ENCODE data around the gene ATXN1.

ATXN1 gene

DNA sequence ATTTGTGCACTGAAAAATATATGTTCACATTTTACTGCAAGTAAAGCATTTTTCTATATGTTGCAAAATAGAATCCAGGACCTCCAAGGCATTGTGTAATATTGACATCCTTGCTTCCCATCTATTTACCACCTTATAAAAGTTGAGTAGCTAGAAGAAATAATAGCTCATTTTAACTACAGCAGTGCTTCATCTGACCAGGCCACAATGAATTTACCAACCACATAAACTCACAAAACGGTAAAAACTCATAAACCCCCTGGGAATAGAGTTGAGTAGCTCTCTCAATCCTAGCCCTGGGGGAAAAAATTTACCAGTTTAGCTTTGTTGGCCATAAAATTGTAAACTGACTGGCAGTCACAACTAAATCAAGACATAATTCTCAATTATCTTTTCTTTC, 3.9 kb downstream of the ATXN1 start (continued):
- TF ChIP-seq IKZF3 (tag by site-specific recombination; IDR thresholded peaks at IDR 0.05) (peak; percentile 96), OSR2 (tag by site-specific recombination; IDR thresholded peaks at IDR 0.05) (peak; percentile 96), ZNF664 (tag by site-specific recombination; IDR thresholded peaks at IDR 0.05) (peak; percentile 99), ZFP3 (tag by site-specific recombination; IDR thresholded peaks at IDR 0.05; ENCODE audit: low read depth) (peak; percentile 43; the same call in 1 of the 2 replicates), SALL2 (tag by site-specific recombination; IDR thresholded peaks at IDR 0.05; ENCODE audit: borderline replicate concordance) (no peak), MZF1 (tag by site-specific recombination; IDR thresholded peaks at IDR 0.05; ENCODE audit: borderline replicate concordance) (peak; percentile 60; the same call in 1 of the 2 replicates), ZNF211 (tag by site-specific recombination; IDR thresholded peaks at IDR 0.05; ENCODE audit: low read depth) (no peak), ZNF132 (tag by site-specific recombination; IDR thresholded peaks at IDR 0.05; ENCODE audit: borderline replicate concordance) (no peak)
- TF ChIP-seq, protein P1, sequence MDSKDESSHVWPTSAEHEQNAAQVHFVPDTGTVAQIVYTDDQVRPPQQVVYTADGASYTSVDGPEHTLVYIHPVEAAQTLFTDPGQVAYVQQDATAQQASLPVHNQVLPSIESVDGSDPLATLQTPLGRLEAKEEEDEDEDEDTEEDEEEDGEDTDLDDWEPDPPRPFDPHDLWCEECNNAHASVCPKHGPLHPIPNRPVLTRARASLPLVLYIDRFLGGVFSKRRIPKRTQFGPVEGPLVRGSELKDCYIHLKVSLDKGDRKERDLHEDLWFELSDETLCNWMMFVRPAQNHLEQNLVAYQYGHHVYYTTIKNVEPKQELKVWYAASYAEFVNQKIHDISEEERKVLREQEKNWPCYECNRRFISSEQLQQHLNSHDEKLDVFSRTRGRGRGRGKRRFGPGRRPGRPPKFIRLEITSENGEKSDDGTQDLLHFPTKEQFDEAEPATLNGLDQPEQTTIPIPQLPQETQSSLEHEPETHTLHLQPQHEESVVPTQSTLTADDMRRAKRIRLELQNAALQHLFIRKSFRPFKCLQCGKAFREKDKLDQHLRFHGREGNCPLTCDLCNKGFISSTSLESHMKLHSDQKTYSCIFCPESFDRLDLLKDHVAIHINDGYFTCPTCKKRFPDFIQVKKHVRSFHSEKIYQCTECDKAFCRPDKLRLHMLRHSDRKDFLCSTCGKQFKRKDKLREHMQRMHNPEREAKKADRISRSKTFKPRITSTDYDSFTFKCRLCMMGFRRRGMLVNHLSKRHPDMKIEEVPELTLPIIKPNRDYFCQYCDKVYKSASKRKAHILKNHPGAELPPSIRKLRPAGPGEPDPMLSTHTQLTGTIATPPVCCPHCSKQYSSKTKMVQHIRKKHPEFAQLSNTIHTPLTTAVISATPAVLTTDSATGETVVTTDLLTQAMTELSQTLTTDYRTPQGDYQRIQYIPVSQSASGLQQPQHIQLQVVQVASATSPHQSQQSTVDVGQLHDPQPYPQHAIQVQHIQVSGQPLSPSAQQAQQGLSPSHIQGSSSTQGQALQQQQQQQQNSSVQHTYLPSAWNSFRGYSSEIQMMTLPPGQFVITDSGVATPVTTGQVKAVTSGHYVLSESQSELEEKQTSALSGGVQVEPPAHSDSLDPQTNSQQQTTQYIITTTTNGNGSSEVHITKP (tag by site-specific recombination; IDR thresholded peaks at IDR 0.05), result peak; percentile 25; the same call in 1 of the 2 replicates
- TF ChIP-seq, protein P2, sequence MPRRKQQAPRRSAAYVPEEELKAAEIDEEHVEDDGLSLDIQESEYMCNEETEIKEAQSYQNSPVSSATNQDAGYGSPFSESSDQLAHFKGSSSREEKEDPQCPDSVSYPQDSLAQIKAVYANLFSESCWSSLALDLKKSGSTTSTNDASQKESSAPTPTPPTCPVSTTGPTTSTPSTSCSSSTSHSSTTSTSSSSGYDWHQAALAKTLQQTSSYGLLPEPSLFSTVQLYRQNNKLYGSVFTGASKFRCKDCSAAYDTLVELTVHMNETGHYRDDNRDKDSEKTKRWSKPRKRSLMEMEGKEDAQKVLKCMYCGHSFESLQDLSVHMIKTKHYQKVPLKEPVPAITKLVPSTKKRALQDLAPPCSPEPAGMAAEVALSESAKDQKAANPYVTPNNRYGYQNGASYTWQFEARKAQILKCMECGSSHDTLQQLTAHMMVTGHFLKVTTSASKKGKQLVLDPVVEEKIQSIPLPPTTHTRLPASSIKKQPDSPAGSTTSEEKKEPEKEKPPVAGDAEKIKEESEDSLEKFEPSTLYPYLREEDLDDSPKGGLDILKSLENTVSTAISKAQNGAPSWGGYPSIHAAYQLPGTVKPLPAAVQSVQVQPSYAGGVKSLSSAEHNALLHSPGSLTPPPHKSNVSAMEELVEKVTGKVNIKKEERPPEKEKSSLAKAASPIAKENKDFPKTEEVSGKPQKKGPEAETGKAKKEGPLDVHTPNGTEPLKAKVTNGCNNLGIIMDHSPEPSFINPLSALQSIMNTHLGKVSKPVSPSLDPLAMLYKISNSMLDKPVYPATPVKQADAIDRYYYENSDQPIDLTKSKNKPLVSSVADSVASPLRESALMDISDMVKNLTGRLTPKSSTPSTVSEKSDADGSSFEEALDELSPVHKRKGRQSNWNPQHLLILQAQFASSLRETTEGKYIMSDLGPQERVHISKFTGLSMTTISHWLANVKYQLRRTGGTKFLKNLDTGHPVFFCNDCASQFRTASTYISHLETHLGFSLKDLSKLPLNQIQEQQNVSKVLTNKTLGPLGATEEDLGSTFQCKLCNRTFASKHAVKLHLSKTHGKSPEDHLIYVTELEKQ (tag by site-specific recombination; IDR thresholded peaks at IDR 0.05; ENCODE audit: borderline replicate concordance), result peak; percentile 71; the same call in 1 of the 2 replicates

DNA sequence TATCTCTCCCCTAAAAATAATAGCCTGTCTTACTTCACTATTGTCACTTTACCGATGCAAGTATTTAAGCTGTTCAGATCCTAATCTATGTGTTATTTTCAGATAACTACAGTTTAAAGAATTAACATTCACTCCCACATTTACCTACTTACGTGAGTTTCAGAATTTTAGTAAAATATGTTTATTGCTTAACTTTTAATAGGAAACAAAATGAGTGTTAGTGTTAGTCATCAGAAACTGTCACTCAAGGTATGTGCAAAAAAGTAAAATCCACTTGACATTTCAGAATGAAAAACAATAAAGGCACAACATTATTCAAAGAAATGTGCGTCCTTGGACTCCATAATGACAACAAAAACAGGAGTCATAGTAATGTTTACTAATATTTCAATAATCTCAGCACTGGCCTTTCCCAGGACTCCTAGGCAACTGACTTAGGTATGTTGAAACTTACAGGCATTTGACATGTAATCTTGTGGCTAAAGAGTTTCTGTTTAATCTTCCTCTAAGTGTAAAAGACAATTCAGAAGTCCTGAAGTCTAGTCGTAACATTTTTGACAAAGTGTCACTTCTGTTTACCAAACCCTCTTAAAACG, 4.5 kb downstream of the ATXN1 start:
- no peaks in the 10 kb centered on the region for H3K9me3 ChIP-seq (ENCODE audit: control insufficient read depth, insufficient read depth, low read depth, low read length)
- H3K4me1 ChIP-seq (ENCODE audit: control insufficient read depth, insufficient read depth, low read length), result peaks cover 62% of the 10 kb centered on the region
- peak overlapping the region; percentile 79 for H3K27ac ChIP-seq (ENCODE audit: extremely low read depth, low read depth, low read length)
- ChIA-PET CTCF (interaction anchor here (0.6 to 3.4 kb wide), 7 partner anchors 30 to 865 kb away, joined by 3 to 22 read pairs (median 4); no protein-coding TSS in a partner anchor), POLR2A (interaction anchor here (1.3 kb wide), 1 partner anchor 11 kb away, joined by 5 read pairs; no protein-coding TSS in a partner anchor)
- H3K4me3 ChIP-seq (ENCODE audit: low read depth, low read length), result no peak overlapping the region
- no peaks in the 10 kb centered on the region for H3K36me3 ChIP-seq (ENCODE audit: control insufficient read depth in 2 of 2, insufficient read depth in 1 of 2, low read length in 2 of 2)
- TF ChIP-seq, protein P3, sequence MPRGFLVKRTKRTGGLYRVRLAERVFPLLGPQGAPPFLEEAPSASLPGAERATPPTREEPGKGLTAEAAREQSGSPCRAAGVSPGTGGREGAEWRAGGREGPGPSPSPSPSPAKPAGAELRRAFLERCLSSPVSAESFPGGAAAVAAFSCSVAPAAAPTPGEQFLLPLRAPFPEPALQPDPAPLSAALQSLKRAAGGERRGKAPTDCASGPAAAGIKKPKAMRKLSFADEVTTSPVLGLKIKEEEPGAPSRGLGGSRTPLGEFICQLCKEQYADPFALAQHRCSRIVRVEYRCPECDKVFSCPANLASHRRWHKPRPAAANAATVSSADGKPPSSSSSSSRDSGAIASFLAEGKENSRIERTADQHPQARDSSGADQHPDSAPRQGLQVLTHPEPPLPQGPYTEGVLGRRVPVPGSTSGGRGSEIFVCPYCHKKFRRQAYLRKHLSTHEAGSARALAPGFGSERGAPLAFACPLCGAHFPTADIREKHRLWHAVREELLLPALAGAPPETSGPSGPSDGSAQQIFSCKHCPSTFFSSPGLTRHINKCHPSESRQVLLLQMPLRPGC (tag by site-specific recombination; IDR thresholded peaks at IDR 0.05), result peak; percentile 46; the same call in 1 of the 2 replicates
- peak; percentile 35; the same call in 1 of the 2 replicates for TF ChIP-seq ZNF335 (tag by site-specific recombination; conservative IDR thresholded peaks at IDR 0.05)
- no peak for TF ChIP-seq SETDB1 (IDR thresholded peaks at IDR 0.05; ENCODE audit: insufficient read length, low read length)
- TF ChIP-seq ZBTB1 (tag by site-specific recombination; IDR thresholded peaks at IDR 0.05), result no peak
- no peak for TF ChIP-seq ZNF555 (tag by site-specific recombination; conservative IDR thresholded peaks at IDR 0.05)
- TF ChIP-seq TCF7L2 (IDR thresholded peaks at IDR 0.05; ENCODE audit: borderline replicate concordance, low read depth, low read length), result peak; percentile 15; the same call in 1 of the 2 replicates
- peak; percentile 40; the same call in 1 of the 2 replicates for TF ChIP-seq ZNF24 (tag by site-specific recombination; IDR thresholded peaks at IDR 0.05)
- TF ChIP-seq IKZF3 (tag by site-specific recombination; IDR thresholded peaks at IDR 0.05), result peak; percentile 38; the same call in 1 of the 2 replicates
- peak; percentile 65 for TF ChIP-seq WT1 (tag by site-specific recombination; IDR thresholded peaks at IDR 0.05)
- TF ChIP-seq, protein P4, sequence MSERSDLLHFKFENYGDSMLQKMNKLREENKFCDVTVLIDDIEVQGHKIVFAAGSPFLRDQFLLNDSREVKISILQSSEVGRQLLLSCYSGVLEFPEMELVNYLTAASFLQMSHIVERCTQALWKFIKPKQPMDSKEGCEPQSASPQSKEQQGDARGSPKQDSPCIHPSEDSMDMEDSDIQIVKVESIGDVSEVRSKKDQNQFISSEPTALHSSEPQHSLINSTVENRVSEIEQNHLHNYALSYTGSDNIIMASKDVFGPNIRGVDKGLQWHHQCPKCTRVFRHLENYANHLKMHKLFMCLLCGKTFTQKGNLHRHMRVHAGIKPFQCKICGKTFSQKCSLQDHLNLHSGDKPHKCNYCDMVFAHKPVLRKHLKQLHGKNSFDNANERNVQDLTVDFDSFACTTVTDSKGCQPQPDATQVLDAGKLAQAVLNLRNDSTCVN (tag by site-specific recombination; optimal IDR thresholded peaks at IDR 0.05), result no peak
- no peak for TF ChIP-seq RBAK (tag by site-specific recombination; IDR thresholded peaks at IDR 0.05)
- TF ChIP-seq, protein P5, sequence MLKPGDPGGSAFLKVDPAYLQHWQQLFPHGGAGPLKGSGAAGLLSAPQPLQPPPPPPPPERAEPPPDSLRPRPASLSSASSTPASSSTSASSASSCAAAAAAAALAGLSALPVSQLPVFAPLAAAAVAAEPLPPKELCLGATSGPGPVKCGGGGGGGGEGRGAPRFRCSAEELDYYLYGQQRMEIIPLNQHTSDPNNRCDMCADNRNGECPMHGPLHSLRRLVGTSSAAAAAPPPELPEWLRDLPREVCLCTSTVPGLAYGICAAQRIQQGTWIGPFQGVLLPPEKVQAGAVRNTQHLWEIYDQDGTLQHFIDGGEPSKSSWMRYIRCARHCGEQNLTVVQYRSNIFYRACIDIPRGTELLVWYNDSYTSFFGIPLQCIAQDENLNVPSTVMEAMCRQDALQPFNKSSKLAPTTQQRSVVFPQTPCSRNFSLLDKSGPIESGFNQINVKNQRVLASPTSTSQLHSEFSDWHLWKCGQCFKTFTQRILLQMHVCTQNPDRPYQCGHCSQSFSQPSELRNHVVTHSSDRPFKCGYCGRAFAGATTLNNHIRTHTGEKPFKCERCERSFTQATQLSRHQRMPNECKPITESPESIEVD (tag by site-specific recombination; IDR thresholded peaks at IDR 0.05), result peak; percentile 97
- TF ChIP-seq ZXDB (tag by site-specific recombination; IDR thresholded peaks at IDR 0.05), result peak; percentile 42; the same call in 1 of the 2 replicates
- TF ChIP-seq ZNF777 (tag by site-specific recombination; IDR thresholded peaks at IDR 0.05; ENCODE audit: borderline replicate concordance), result no peak
